HepG2 (cell line): Measurements from ENCODE around the gene INTS14. TPM values are rescaled to one million over a fixed set of nuclear protein-coding genes. Genes with fewer than 3 reads are reported as not detected.
A peak's percentile ranks its signal among the peaks of the same experiment; 100 is the strongest.

Experiments used
- ASH2L ChIP-seq: fragments of 300-600, 200-600 bp; sonication (generic); IDR thresholded peaks from 2 replicates; pipeline ENCODE4 v1.7.0; 2017; ENCODE audit warnings: low read depth, mild to moderate bottlenecking, moderate library complexity, mixed read lengths, low read length; ENCODE audit not compliant: insufficient read length
- CC2D1A ChIP-seq: sonication (generic); formaldehyde crosslinking; IDR thresholded peaks from 2 replicates; pipeline ENCODE4 v1.8.1; 2023; ENCODE audit warnings: mild to moderate bottlenecking, missing genetic modification reagents
- GTF2F1 ChIP-seq: fragments of 150-350 bp; IDR thresholded peaks from 2 replicates; pipeline ENCODE4 v1.6.1; 2014; ENCODE audit warnings: low read length
- HIC2 ChIP-seq: sonication (generic); formaldehyde crosslinking; IDR thresholded peaks from 2 replicates; pipeline ENCODE4 v1.9.0; 2022; ENCODE audit warnings: low read depth, missing genetic modification reagents
- HNRNPLL ChIP-seq: fragments of 200-400 bp; formaldehyde crosslinking; IDR thresholded peaks from 2 replicates; pipeline ENCODE4 v1.6.1; 2017; ENCODE audit warnings: mild to moderate bottlenecking, low read depth, low read length; ENCODE audit not compliant: poor library complexity, severe bottlenecking
- IKZF4 ChIP-seq: sonication (generic); formaldehyde crosslinking; IDR thresholded peaks from 2 replicates; pipeline ENCODE4 v1.5.1; 2020; ENCODE audit warnings: borderline replicate concordance, mild to moderate bottlenecking, low read depth, missing genetic modification reagents; ENCODE audit errors: not compliant biosample characterization
- NCOR1 ChIP-seq: fragments of 200-600 bp; sonication (generic); IDR thresholded peaks from 2 replicates; pipeline ENCODE4 v1.7.0; 2017; ENCODE audit warnings: antibody characterized with exemption, low read length, borderline replicate concordance
- NRL ChIP-seq: sonication (generic); formaldehyde crosslinking; IDR thresholded peaks from 2 replicates; pipeline ENCODE4 v1.5.0; 2020; ENCODE audit warnings: missing genetic modification reagents, mild to moderate bottlenecking, moderate library complexity, borderline replicate concordance
- SP140L ChIP-seq: sonication (generic); formaldehyde crosslinking; IDR thresholded peaks from 2 replicates; pipeline ENCODE4 v1.4.0; 2020; ENCODE audit warnings: missing genetic modification reagents, borderline replicate concordance
- SYNCRIP ChIP-seq: fragments of 200-400 bp; formaldehyde crosslinking; IDR thresholded peaks from 2 replicates; pipeline ENCODE4 v1.6.1; 2018; ENCODE audit warnings: mild to moderate bottlenecking, low read depth, low read length; ENCODE audit not compliant: insufficient read depth
- ZFP37 ChIP-seq: sonication (generic); formaldehyde crosslinking; IDR thresholded peaks from 2 replicates; pipeline ENCODE4 v1.4.0; 2020; ENCODE audit warnings: missing genetic modification reagents, borderline replicate concordance
- ZNF160 ChIP-seq: sonication (generic); formaldehyde crosslinking; IDR thresholded peaks from 2 replicates; pipeline ENCODE4 v1.8.0; 2022; ENCODE audit warnings: mild to moderate bottlenecking, inconsistent platforms, missing genetic modification reagents
- ZNF251 ChIP-seq: sonication (generic); formaldehyde crosslinking; IDR thresholded peaks from 2 replicates; pipeline ENCODE4 v1.9.0; 2021; ENCODE audit warnings: mild to moderate bottlenecking, missing genetic modification reagents
- ZNF382 ChIP-seq: sonication (generic); formaldehyde crosslinking; IDR thresholded peaks from 2 replicates; pipeline ENCODE4 v1.5.0; 2020; ENCODE audit warnings: missing genetic modification reagents, mild to moderate bottlenecking, borderline replicate concordance
- ZNF782 ChIP-seq: sonication (generic); formaldehyde crosslinking; IDR thresholded peaks from 2 replicates; pipeline ENCODE4 v1.4.0; 2020; ENCODE audit warnings: missing genetic modification reagents, mild to moderate bottlenecking, borderline replicate concordance
- polyA plus RNA-seq, 8 experiments: library from polyadenylated mRNA; depleted of rRNA in 3 of 8; stranded (reverse) in 7 of 8; unstranded in 1 of 8; fragments of >200 nt; fragmentation: Illumina TruSeq in 4 of 8; extraction: Trizol in 4 of 8; gene quantifications; 2 replicates each; pipeline versions ENCODE4 v1.2.1 to v1.2.3, GENCODE V29; 2011 to 2016; ENCODE audit warnings: low read depth in 4 of 8, missing spikeins in 1 of 8, mixed read lengths in 1 of 8; ENCODE audit not compliant: insufficient read depth in 1 of 8
- total RNA-seq, 5 experiments: library from RNA; depleted of rRNA; stranded (reverse); fragments of >200 nt; fragmentation: Illumina TruSeq; extraction: Trizol; gene quantifications; 2 replicates each; pipeline ENCODE4 v1.2.3, GENCODE V29; 2016; ENCODE audit warnings: low read depth in 1 of 5
- TF ChIP-seq, protein P1 (sequence below): IDR thresholded peaks from 2 replicates; pipeline ENCODE4 v1.4.0; 2020; ENCODE audit warnings: mild to moderate bottlenecking, missing genetic modification reagents
- TF ChIP-seq, protein P2 (sequence below): sonication (generic); formaldehyde crosslinking; IDR thresholded peaks from 2 replicates; pipeline ENCODE4 v1.4.0; 2020; ENCODE audit warnings: mild to moderate bottlenecking, low read depth, missing genetic modification reagents
- TF ChIP-seq, protein P3 (sequence below): IDR thresholded peaks from 2 replicates; pipeline ENCODE4 v1.6.1; 2018; ENCODE audit warnings: missing genetic modification reagents, mild to moderate bottlenecking, missing compliant biosample characterization

Gene INTS14
- total and polyA plus RNA-seq, 2 of the 13 experiments (the other 11 are each of a cell fraction or from before 2014, with no cell fraction given) = 41.4 to 52.0 TPM

DNA sequence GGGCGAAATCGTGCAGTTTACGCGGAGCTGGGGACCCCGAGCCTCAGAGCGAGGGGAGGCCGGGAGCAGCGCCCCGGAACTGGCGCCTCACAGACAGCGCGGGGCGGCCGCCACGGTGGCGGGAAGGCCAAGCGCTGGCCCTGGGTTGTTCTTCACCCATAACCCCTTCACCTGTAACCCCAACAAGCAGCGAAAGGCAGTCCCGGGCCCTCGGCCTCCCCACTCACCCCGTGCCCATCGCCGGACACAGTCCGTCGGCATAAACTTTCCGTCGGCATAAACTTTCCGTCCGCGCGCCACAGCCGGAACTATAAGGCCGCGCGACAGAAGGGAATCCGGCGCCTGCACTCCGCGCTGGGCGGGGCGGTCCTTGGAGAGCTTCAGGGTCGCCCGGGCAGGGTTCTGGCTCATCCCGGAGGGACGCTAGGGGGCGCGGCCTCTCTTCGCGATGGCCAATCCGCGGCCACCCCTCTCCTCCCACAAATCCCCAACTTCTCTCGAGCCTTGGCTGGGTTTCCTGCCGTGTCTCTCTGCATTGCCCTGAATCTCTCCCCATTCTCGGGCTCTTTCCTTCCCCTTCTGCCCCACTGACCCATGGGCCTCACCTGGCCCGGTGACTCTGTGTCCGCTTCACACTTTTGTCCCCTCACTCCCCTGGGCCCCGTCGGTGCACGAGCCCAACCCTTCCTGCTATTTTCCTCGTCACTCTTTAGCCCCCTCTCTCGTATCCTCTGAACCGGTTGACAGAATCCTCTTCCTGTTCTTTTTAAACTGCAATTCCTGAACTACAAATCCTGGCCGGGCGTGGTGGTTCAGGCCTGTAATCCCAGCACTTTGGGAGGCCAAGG is at the start of gene INTS14 (continued):
- TF ChIP-seq, protein P1, sequence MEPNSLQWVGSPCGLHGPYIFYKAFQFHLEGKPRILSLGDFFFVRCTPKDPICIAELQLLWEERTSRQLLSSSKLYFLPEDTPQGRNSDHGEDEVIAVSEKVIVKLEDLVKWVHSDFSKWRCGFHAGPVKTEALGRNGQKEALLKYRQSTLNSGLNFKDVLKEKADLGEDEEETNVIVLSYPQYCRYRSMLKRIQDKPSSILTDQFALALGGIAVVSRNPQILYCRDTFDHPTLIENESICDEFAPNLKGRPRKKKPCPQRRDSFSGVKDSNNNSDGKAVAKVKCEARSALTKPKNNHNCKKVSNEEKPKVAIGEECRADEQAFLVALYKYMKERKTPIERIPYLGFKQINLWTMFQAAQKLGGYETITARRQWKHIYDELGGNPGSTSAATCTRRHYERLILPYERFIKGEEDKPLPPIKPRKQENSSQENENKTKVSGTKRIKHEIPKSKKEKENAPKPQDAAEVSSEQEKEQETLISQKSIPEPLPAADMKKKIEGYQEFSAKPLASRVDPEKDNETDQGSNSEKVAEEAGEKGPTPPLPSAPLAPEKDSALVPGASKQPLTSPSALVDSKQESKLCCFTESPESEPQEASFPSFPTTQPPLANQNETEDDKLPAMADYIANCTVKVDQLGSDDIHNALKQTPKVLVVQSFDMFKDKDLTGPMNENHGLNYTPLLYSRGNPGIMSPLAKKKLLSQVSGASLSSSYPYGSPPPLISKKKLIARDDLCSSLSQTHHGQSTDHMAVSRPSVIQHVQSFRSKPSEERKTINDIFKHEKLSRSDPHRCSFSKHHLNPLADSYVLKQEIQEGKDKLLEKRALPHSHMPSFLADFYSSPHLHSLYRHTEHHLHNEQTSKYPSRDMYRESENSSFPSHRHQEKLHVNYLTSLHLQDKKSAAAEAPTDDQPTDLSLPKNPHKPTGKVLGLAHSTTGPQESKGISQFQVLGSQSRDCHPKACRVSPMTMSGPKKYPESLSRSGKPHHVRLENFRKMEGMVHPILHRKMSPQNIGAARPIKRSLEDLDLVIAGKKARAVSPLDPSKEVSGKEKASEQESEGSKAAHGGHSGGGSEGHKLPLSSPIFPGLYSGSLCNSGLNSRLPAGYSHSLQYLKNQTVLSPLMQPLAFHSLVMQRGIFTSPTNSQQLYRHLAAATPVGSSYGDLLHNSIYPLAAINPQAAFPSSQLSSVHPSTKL = peak; percentile 92
- TF ChIP-seq HIC2 = peak; percentile 66; the same call in 1 of the 2 replicates
- no peak for TF ChIP-seq SYNCRIP
- TF ChIP-seq ZFP37 (CRISPR knock-in tag) = no peak
- TF ChIP-seq HNRNPLL = peak; percentile 73
- TF ChIP-seq ZNF160 = peak; percentile 39; the same call in 1 of the 2 replicates
- TF ChIP-seq ASH2L = peak; percentile 97
- no peak for TF ChIP-seq IKZF4
- peak; percentile 95; the same call in 1 of the 2 replicates for TF ChIP-seq SP140L (CRISPR knock-in tag)
- TF ChIP-seq NRL (CRISPR knock-in tag) = peak; percentile 94
- TF ChIP-seq CC2D1A (CRISPR knock-in tag) = no peak
- TF ChIP-seq, protein P2, sequence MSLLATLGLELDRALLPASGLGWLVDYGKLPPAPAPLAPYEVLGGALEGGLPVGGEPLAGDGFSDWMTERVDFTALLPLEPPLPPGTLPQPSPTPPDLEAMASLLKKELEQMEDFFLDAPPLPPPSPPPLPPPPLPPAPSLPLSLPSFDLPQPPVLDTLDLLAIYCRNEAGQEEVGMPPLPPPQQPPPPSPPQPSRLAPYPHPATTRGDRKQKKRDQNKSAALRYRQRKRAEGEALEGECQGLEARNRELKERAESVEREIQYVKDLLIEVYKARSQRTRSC (CRISPR knock-in tag) = 0 out of 2 replicates have a peak, but pooled peaks have one; percentile 57
- TF ChIP-seq ZNF251 (CRISPR knock-in tag) = 0 out of 2 replicates have a peak, but pooled peaks have one; percentile 70
- no peak for TF ChIP-seq ZNF382 (CRISPR knock-in tag)
- TF ChIP-seq, protein P3, sequence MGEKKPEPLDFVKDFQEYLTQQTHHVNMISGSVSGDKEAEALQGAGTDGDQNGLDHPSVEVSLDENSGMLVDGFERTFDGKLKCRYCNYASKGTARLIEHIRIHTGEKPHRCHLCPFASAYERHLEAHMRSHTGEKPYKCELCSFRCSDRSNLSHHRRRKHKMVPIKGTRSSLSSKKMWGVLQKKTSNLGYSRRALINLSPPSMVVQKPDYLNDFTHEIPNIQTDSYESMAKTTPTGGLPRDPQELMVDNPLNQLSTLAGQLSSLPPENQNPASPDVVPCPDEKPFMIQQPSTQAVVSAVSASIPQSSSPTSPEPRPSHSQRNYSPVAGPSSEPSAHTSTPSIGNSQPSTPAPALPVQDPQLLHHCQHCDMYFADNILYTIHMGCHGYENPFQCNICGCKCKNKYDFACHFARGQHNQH (CRISPR knock-in tag) = peak; percentile 98
- no peak; the same call in 1 of the 2 replicates for TF ChIP-seq ZNF782
- 0 out of 2 replicates have a peak, but pooled peaks have one; percentile 40 for TF ChIP-seq NCOR1
- no peak for TF ChIP-seq GTF2F1
